SK-N-SH treated with all-trans-retinoic acid at 6 μM for 48 hours (cell line): ENCODE data around the gene RIIAD1.

ENCODE experiments used
- ATAC-seq: fragments of 200-7000 bp; cut with Tn5 transposase; 3 replicates; pipeline ENCODE4 v1.9.1; 2020; ENCODE audit warnings: mild to moderate bottlenecking, moderate library complexity
- ARNTL ChIP-seq: fragments of 450-650 bp; formaldehyde crosslinking; IDR thresholded peaks from 2 replicates; pipeline ENCODE4 v1.5.0; 2020; ENCODE audit warnings: low read depth, mild to moderate bottlenecking, moderate library complexity, borderline replicate concordance
- BACH2 ChIP-seq: fragments of 250-450 bp; sonication (Bioruptor Pico); IDR thresholded peaks from 2 replicates; pipeline ENCODE4 v1.9.0; 2021; ENCODE audit warnings: mild to moderate bottlenecking, borderline replicate concordance
- CSDC2 ChIP-seq: fragments of 250-450 bp; sonication (Bioruptor Pico); IDR thresholded peaks from 2 replicates; pipeline ENCODE4 v1.5.0; 2020; ENCODE audit warnings: mild to moderate bottlenecking, moderate library complexity
- ESRRG ChIP-seq: fragments of 250-450 bp; sonication (Bioruptor Pico); IDR thresholded peaks from 2 replicates; pipeline ENCODE4 v1.6.1; 2021; ENCODE audit warnings: mild to moderate bottlenecking
- GLIS3 ChIP-seq: fragments of 250-450 bp; sonication (Bioruptor Pico); IDR thresholded peaks from 2 replicates; pipeline ENCODE4 v1.5.0; 2020; ENCODE audit warnings: mild to moderate bottlenecking, moderate library complexity
- ISL1 ChIP-seq: fragments of 250-450 bp; sonication (Bioruptor Pico); IDR thresholded peaks from 2 replicates; pipeline ENCODE4 v2.1.2; 2022; ENCODE audit warnings: mild to moderate bottlenecking, moderate library complexity
- OSR1 ChIP-seq: fragments of 250-450 bp; sonication (Bioruptor Pico); IDR thresholded peaks from 2 replicates; pipeline ENCODE4 v1.8.0; 2022; ENCODE audit warnings: moderate library complexity, mild to moderate bottlenecking, inconsistent platforms
- PATZ1 ChIP-seq: fragments of 250-450 bp; sonication (Bioruptor Pico); IDR thresholded peaks from 2 replicates; pipeline ENCODE4 v1.8.0; 2020; ENCODE audit warnings: mild to moderate bottlenecking, moderate library complexity, borderline replicate concordance
- PPARA ChIP-seq: fragments of 250-450 bp; sonication (Bioruptor Pico); IDR thresholded peaks from 2 replicates; pipeline ENCODE4 v1.5.0; 2020; ENCODE audit warnings: mild to moderate bottlenecking, borderline replicate concordance
- RARB ChIP-seq: fragments of 250-450 bp; sonication (Bioruptor Pico); IDR thresholded peaks from 2 replicates; pipeline ENCODE4 v1.8.0; 2021; ENCODE audit warnings: mild to moderate bottlenecking, moderate library complexity
- SNAI2 ChIP-seq: fragments of 250-450 bp; sonication (Bioruptor Pico); IDR thresholded peaks from 2 replicates; pipeline ENCODE4 v1.5.0; 2020; ENCODE audit warnings: mild to moderate bottlenecking, moderate library complexity
- TCF4 ChIP-seq: fragments of 250-450 bp; sonication (Bioruptor Pico); IDR thresholded peaks from 2 replicates; pipeline ENCODE4 v1.8.0; 2021; ENCODE audit warnings: mild to moderate bottlenecking, moderate library complexity, borderline replicate concordance
- TOX ChIP-seq: fragments of 250-450 bp; sonication (Bioruptor Pico); IDR thresholded peaks from 2 replicates; pipeline ENCODE4 v1.8.0; 2021; ENCODE audit warnings: mild to moderate bottlenecking, moderate library complexity, borderline replicate concordance
- ZC3H10 ChIP-seq: fragments of 250-450 bp; sonication (Bioruptor Pico); IDR thresholded peaks from 2 replicates; pipeline ENCODE4 v1.5.1; 2021; ENCODE audit warnings: mild to moderate bottlenecking, moderate library complexity
- ZFP3 ChIP-seq: fragments of 250-450 bp; sonication (Bioruptor Pico); IDR thresholded peaks from 2 replicates; pipeline ENCODE4 v1.5.0; 2020; ENCODE audit warnings: mild to moderate bottlenecking, moderate library complexity
- ZFP30 ChIP-seq: fragments of 450-650 bp; formaldehyde crosslinking; IDR thresholded peaks from 2 replicates; pipeline ENCODE4 v1.5.0; 2022; ENCODE audit warnings: mild to moderate bottlenecking, moderate library complexity
- ZNF565 ChIP-seq: fragments of 450-650 bp; formaldehyde crosslinking; conservative IDR thresholded peaks from 2 replicates; pipeline ENCODE4 v1.5.0; 2020; ENCODE audit warnings: low read depth, mild to moderate bottlenecking, moderate library complexity
- ZNF70 ChIP-seq: fragments of 450-650 bp; formaldehyde crosslinking; IDR thresholded peaks from 2 replicates; pipeline ENCODE4 v1.5.0; 2020; ENCODE audit warnings: mild to moderate bottlenecking, moderate library complexity
- ZNF8 ChIP-seq: fragments of 450-650 bp; formaldehyde crosslinking; IDR thresholded peaks from 2 replicates; pipeline ENCODE4 v1.5.0; 2020; ENCODE audit warnings: mild to moderate bottlenecking, moderate library complexity
- TF ChIP-seq, protein P1 (sequence below): fragments of 250-450 bp; sonication (Bioruptor Pico); IDR thresholded peaks from 2 replicates; pipeline ENCODE4 v1.5.1; 2020; ENCODE audit warnings: low read depth, mild to moderate bottlenecking, moderate library complexity
- TF ChIP-seq, protein P2 (sequence below): fragments of 250-450 bp; sonication (Bioruptor Pico); IDR thresholded peaks from 2 replicates; pipeline ENCODE4 v1.5.0; 2020; ENCODE audit warnings: mild to moderate bottlenecking, moderate library complexity
- TF ChIP-seq, protein P3 (sequence below): fragments of 250-450 bp; sonication (Bioruptor Pico); IDR thresholded peaks from 2 replicates; pipeline ENCODE4 v1.8.0; 2021; ENCODE audit warnings: low read depth, mild to moderate bottlenecking, moderate library complexity, borderline replicate concordance
- TF ChIP-seq, protein P4 (sequence below): fragments of 250-450 bp; sonication (Bioruptor Pico); IDR thresholded peaks from 2 replicates; pipeline ENCODE4 v1.5.1; 2021; ENCODE audit warnings: mild to moderate bottlenecking, moderate library complexity

RIIAD1 gene

DNA sequence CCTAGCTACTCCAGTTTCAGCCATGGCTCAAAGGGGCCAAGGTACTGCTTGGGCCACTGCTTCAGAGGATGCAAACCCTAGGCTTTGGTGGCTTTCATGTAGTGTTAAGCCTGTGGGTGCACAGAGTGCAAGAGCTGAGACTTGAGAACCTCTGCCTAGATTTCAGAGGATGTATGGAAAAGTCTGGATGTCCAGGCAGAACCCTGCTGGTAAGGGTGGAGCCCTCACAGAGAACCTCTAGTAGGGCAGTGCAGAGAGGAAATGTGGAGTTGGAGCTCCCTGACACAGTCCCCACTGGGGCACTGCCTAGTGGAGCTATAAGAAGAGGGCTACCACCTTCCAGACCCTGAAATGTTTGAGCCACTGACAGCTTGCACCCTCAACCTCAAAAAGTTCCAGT is 16.2 kb downstream of the RIIAD1 start:
- no peak for TF ChIP-seq ZFP3
- TF ChIP-seq TCF4 (CRISPR knock-in tag): no peak
- TF ChIP-seq ZNF565 (CRISPR knock-in tag): no peak
- TF ChIP-seq CSDC2: no peak
- no peak for TF ChIP-seq GLIS3 (CRISPR knock-in tag)
- no peak for TF ChIP-seq ZNF8 (CRISPR knock-in tag)
- no peak for TF ChIP-seq ESRRG (CRISPR knock-in tag)
- no peak for TF ChIP-seq ZFP30 (CRISPR knock-in tag)
- TF ChIP-seq BACH2 (CRISPR knock-in tag): no peak
- no peak for TF ChIP-seq OSR1
- no peak for TF ChIP-seq PATZ1 (CRISPR knock-in tag)
- TF ChIP-seq, protein P1, sequence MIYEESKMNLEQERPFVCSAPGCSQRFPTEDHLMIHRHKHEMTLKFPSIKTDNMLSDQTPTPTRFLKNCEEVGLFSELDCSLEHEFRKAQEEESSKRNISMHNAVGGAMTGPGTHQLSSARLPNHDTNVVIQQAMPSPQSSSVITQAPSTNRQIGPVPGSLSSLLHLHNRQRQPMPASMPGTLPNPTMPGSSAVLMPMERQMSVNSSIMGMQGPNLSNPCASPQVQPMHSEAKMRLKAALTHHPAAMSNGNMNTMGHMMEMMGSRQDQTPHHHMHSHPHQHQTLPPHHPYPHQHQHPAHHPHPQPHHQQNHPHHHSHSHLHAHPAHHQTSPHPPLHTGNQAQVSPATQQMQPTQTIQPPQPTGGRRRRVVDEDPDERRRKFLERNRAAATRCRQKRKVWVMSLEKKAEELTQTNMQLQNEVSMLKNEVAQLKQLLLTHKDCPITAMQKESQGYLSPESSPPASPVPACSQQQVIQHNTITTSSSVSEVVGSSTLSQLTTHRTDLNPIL (CRISPR knock-in tag): no peak
- TF ChIP-seq ARNTL: no peak
- TF ChIP-seq ZNF70 (CRISPR knock-in tag): no peak
- TF ChIP-seq, protein P2, sequence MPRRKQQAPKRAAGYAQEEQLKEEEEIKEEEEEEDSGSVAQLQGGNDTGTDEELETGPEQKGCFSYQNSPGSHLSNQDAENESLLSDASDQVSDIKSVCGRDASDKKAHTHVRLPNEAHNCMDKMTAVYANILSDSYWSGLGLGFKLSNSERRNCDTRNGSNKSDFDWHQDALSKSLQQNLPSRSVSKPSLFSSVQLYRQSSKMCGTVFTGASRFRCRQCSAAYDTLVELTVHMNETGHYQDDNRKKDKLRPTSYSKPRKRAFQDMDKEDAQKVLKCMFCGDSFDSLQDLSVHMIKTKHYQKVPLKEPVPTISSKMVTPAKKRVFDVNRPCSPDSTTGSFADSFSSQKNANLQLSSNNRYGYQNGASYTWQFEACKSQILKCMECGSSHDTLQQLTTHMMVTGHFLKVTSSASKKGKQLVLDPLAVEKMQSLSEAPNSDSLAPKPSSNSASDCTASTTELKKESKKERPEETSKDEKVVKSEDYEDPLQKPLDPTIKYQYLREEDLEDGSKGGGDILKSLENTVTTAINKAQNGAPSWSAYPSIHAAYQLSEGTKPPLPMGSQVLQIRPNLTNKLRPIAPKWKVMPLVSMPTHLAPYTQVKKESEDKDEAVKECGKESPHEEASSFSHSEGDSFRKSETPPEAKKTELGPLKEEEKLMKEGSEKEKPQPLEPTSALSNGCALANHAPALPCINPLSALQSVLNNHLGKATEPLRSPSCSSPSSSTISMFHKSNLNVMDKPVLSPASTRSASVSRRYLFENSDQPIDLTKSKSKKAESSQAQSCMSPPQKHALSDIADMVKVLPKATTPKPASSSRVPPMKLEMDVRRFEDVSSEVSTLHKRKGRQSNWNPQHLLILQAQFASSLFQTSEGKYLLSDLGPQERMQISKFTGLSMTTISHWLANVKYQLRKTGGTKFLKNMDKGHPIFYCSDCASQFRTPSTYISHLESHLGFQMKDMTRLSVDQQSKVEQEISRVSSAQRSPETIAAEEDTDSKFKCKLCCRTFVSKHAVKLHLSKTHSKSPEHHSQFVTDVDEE (CRISPR knock-in tag): no peak
- no peak for TF ChIP-seq PPARA (CRISPR knock-in tag)
- TF ChIP-seq, protein P3, sequence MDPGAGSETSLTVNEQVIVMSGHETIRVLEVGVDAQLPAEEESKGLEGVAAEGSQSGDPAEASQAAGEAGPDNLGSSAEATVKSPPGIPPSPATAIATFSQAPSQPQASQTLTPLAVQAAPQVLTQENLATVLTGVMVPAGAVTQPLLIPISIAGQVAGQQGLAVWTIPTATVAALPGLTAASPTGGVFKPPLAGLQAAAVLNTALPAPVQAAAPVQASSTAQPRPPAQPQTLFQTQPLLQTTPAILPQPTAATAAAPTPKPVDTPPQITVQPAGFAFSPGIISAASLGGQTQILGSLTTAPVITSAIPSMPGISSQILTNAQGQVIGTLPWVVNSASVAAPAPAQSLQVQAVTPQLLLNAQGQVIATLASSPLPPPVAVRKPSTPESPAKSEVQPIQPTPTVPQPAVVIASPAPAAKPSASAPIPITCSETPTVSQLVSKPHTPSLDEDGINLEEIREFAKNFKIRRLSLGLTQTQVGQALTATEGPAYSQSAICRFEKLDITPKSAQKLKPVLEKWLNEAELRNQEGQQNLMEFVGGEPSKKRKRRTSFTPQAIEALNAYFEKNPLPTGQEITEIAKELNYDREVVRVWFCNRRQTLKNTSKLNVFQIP (CRISPR knock-in tag): no peak
- no peak for TF ChIP-seq ISL1 (CRISPR knock-in tag)
- no peak for TF ChIP-seq RARB (CRISPR knock-in tag)
- ATAC-seq: no peak

DNA sequence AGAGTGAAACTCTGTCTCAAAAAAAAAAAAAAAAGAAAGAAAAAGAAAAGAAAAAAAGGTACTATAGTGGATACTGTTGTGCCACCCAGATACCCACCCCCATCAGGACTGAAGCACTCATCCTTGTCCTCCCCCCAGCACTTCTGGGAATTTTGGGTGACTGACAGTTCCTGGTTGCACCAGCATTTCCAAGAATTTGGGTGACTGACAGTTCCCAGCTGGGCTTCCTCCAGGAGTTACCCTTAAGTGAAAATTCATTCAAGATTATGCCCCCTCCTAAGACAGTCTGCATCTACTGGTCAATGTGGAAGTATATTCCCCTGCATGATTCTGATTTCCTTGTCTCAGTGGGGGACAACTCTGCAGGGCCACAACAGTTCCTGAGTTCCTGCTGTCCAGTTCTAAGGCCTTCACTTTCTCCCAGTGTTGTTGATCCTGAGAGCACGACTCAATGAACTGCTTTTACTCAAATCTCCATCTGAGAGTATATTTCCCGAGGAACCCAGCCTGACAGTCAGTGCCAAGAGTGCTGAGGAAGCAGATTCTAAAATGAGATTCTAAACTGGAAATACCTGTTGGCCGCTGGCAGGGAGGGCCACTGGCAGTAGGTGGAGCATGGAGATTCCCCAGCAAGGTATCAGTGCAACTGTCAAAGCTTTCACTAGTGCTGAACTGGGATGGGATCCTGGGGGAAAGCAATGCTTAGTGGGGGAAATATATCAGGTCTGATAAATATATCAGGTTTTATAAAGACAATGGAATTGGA is 18.5 kb downstream of the RIIAD1 start:
- ATAC-seq: no peak
- TF ChIP-seq ZFP30 (CRISPR knock-in tag) (no peak), BACH2 (CRISPR knock-in tag) (no peak), RARB (CRISPR knock-in tag) (no peak), SNAI2 (CRISPR knock-in tag) (no peak), ARNTL (no peak), ESRRG (CRISPR knock-in tag) (no peak), ZC3H10 (CRISPR knock-in tag) (no peak), ZNF565 (CRISPR knock-in tag) (no peak), ZFP3 (no peak), TOX (CRISPR knock-in tag) (no peak), GLIS3 (CRISPR knock-in tag) (no peak), ISL1 (CRISPR knock-in tag) (no peak), TCF4 (CRISPR knock-in tag) (no peak)
- TF ChIP-seq, protein P3 (CRISPR knock-in tag): no peak
- TF ChIP-seq, protein P4, sequence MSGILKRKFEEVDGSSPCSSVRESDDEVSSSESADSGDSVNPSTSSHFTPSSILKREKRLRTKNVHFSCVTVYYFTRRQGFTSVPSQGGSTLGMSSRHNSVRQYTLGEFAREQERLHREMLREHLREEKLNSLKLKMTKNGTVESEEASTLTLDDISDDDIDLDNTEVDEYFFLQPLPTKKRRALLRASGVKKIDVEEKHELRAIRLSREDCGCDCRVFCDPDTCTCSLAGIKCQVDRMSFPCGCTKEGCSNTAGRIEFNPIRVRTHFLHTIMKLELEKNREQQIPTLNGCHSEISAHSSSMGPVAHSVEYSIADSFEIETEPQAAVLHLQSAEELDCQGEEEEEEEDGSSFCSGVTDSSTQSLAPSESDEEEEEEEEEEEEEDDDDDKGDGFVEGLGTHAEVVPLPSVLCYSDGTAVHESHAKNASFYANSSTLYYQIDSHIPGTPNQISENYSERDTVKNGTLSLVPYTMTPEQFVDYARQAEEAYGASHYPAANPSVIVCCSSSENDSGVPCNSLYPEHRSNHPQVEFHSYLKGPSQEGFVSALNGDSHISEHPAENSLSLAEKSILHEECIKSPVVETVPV (CRISPR knock-in tag): no peak
- TF ChIP-seq, protein P2 (CRISPR knock-in tag): no peak
